Stomach (tissue), 9 donors: ENCODE data around the gene DOCK2. TPM values are rescaled to one million over a fixed set of nuclear protein-coding genes. Genes with fewer than 3 reads are reported as not detected.

ENCODE experiments used
- DNase-seq, 2 donors: peaks; one replicate each; pipeline versions ENCODE4 v3.0.0 to v3.0.0-alpha.2; 2013 to 2019
- H3K27ac ChIP-seq, 5 donors: fragments of 200-600 bp in 4 of 5; sonication (generic) in 4 of 5; one replicate each; pipeline ENCODE4 v1.5.1; 2013 to 2019; ENCODE audit warnings: mild to moderate bottlenecking in 1 of 5, moderate library complexity in 1 of 5
- H3K27me3 ChIP-seq, 3 donors: fragments of 200-600 bp; sonication (generic); one replicate each; pipeline ENCODE4 v1.5.1; 2017 to 2019; ENCODE audit warnings: mixed run types in 1 of 3
- H3K36me3 ChIP-seq, 4 donors: fragments of 200-600 bp; sonication (generic); 1 replicate in 3 of 4; 2 replicates in 1 of 4; pipeline ENCODE4 v1.5.1; 2016 to 2019
- H3K4me1 ChIP-seq, 4 donors: fragments of 200-600 bp; sonication (generic); one replicate each; pipeline ENCODE4 v1.5.1; 2016 to 2019
- H3K4me3 ChIP-seq, 4 donors: fragments of 200-600 bp; sonication (generic) in 3 of 4; one replicate each; pipeline ENCODE4 v1.5.1; 2016 to 2019; ENCODE audit warnings: mild to moderate bottlenecking in 1 of 4
- H3K9me3 ChIP-seq, 4 donors: fragments of 200-600 bp; sonication (generic); one replicate each; pipeline ENCODE4 v1.5.1; 2016 to 2019
- CTCF ChIP-seq, 7 experiments: fragments of 450-650 bp in 4 of 7; fragments of 200-600 bp in 3 of 7; sonication (generic) in 3 of 7; IDR thresholded peaks; one replicate each; pipeline ENCODE4 v1.5.1; 2016 to 2019; ENCODE audit warnings: antibody characterized with exemption in 7 of 7, control low read depth in 2 of 7, mild to moderate bottlenecking in 1 of 7
- EP300 ChIP-seq: sonication (generic); formaldehyde crosslinking; IDR thresholded peaks from one replicate; pipeline ENCODE4 v1.6.1; 2017; ENCODE audit warnings: antibody characterized with exemption
- POLR2A ChIP-seq, 4 donors: fragments of 450-650 bp; IDR thresholded peaks; one replicate each; pipeline ENCODE4 v1.6.1; 2016; ENCODE audit warnings: antibody characterized with exemption in 4 of 4, control low read depth in 2 of 4, mild to moderate bottlenecking in 1 of 4, moderate library complexity in 1 of 4
- POLR2AphosphoS5 ChIP-seq, 3 donors: sonication (generic); formaldehyde crosslinking; IDR thresholded peaks; one replicate each; pipeline ENCODE4 v1.6.1; 2016; ENCODE audit warnings: antibody characterized with exemption in 3 of 3
- WGBS, 5 donors: extraction: QIAGEN DNeasy Blood & Tissue Kit in 3 of 5; methylation state at CpG; one replicate each; pipeline versions ENCODE4 v1.1.5 to v1.1.7; 2013 to 2018; 5-methylcytosine and 5-hydroxymethylcytosine counted together
- intact Hi-C: fragments of 100-400 bp; cut with DNase I; formaldehyde crosslinking; loops from one replicate; pipeline ENCODE4 v1.15.1; 2023; ENCODE audit warnings: low total_unique reads
- polyA plus RNA-seq, 3 donors: library from polyadenylated mRNA; stranded (reverse); fragments of 200-250 nt; gene quantifications; one replicate each; pipeline ENCODE4 v1.2.3, GENCODE V29; 2013
- total RNA-seq, 5 donors: library from RNA; depleted of rRNA; stranded (reverse); fragments of >200 nt; gene quantifications; one replicate each; pipeline versions ENCODE4 v1.1.0 to v1.2.3, GENCODE V29; 2014 to 2016
- donor health status: healthy with polysubstance abuse.
- donor health status: Bipolar disorder and iron deficiency.
- donor health status: healthy.

Gene DOCK2
- total and polyA plus RNA-seq, 8 donors = 2.1 to 50.2 (median 8.5) TPM

GRCh38 chr5:169696621-169697510 is 59.8 kb downstream of the DOCK2 start:
- Histone ChIP-seq H3K27ac (no peak overlapping the region), H3K4me3 (no peak overlapping the region), H3K4me1 (no peaks in the 10 kb centered on the region), H3K27me3 (peaks cover 0 to 7% (median 0%) of the 10 kb centered on the region in 3 donors), H3K36me3 (peaks cover 0 to 54% (median 10%) of the 10 kb centered on the region in 4 donors), H3K9me3 (no peaks in the 10 kb centered on the region)
- intact Hi-C loops = no loop called here
- DNase-seq = no peak
- TF ChIP-seq EP300 = no peak
- TF ChIP-seq POLR2AphosphoS5 (IDR thresholded peaks at IDR 0.05) = no peak
- no peak for TF ChIP-seq CTCF (IDR thresholded peaks at IDR 0.05)
- no peak for TF ChIP-seq POLR2A (IDR thresholded peaks at IDR 0.05)
- 81 to 90% (median 86%) methylated on average over 6 of the region's 6 CpGs for WGBS, 5 donors

- TF ChIP-seq POLR2AphosphoS5 (IDR thresholded peaks at IDR 0.05) (no peak), CTCF (IDR thresholded peaks at IDR 0.05) (no peak), EP300 (no peak), POLR2A (IDR thresholded peaks at IDR 0.05) (no peak)
- Histone ChIP-seq H3K27me3 (peaks cover 0 to 10% (median 0%) of the 10 kb centered on the region in 3 donors), H3K36me3 (peaks cover 0 to 54% (median 10%) of the 10 kb centered on the region in 4 donors), H3K9me3 (no peaks in the 10 kb centered on the region), H3K4me3 (no peak overlapping the region), H3K27ac (no peak overlapping the region), H3K4me1 (no peaks in the 10 kb centered on the region)
- WGBS, 5 donors = 53 to 83% (median 67%) methylated on average over 2 of the region's 2 CpGs
- no peak for DNase-seq
- intact Hi-C loops = no loop called here
These were observed 60.4 kb downstream of the DOCK2 start for GRCh38 chr5:169697511-169697890.

- Histone ChIP-seq H3K27me3 (peaks cover 0 to 10% (median 0%) of the 10 kb centered on the region in 3 donors), H3K9me3 (no peaks in the 10 kb centered on the region), H3K4me1 (no peaks in the 10 kb centered on the region), H3K27ac (no peak overlapping the region), H3K36me3 (peaks cover 0 to 54% (median 10%) of the 10 kb centered on the region in 4 donors), H3K4me3 (no peak overlapping the region)
- WGBS, 5 donors = 47 to 78% (median 65%) methylated on average over 3 of the region's 3 CpGs
- intact Hi-C loops = no loop called here
- no peak for TF ChIP-seq CTCF (IDR thresholded peaks at IDR 0.05)
- no peak for TF ChIP-seq EP300
- no peak for TF ChIP-seq POLR2AphosphoS5 (IDR thresholded peaks at IDR 0.05)
- TF ChIP-seq POLR2A (IDR thresholded peaks at IDR 0.05) = no peak
- no peak for DNase-seq
These were observed 60.9 kb downstream of the DOCK2 start for GRCh38 chr5:169697976-169698375.

- WGBS, 5 donors = 75 to 85% (median 80%) methylated on average over 5 of the region's 5 CpGs
- intact Hi-C loops = no loop called here
These were observed 63.5 kb downstream of the DOCK2 start for GRCh38 chr5:169700611-169701010.

More at GRCh38 chr5:169700611-169701010, 63.5 kb downstream of the DOCK2 start:
- Histone ChIP-seq H3K4me3 (no peak overlapping the region), H3K27ac (no peak overlapping the region), H3K36me3 (peaks cover 0 to 49% (median 10%) of the 10 kb centered on the region in 4 donors), H3K4me1 (no peaks in the 10 kb centered on the region), H3K27me3 (peaks cover 0 to 10% (median 0%) of the 10 kb centered on the region in 3 donors), H3K9me3 (no peaks in the 10 kb centered on the region)
- no peak for DNase-seq
- no peak for TF ChIP-seq CTCF (IDR thresholded peaks at IDR 0.05)
- TF ChIP-seq POLR2A (IDR thresholded peaks at IDR 0.05) = no peak
- no peak for TF ChIP-seq EP300
- TF ChIP-seq POLR2AphosphoS5 (IDR thresholded peaks at IDR 0.05) = no peak
